Measurements from ENCODE around the gene PTPRN2.

DNA sequence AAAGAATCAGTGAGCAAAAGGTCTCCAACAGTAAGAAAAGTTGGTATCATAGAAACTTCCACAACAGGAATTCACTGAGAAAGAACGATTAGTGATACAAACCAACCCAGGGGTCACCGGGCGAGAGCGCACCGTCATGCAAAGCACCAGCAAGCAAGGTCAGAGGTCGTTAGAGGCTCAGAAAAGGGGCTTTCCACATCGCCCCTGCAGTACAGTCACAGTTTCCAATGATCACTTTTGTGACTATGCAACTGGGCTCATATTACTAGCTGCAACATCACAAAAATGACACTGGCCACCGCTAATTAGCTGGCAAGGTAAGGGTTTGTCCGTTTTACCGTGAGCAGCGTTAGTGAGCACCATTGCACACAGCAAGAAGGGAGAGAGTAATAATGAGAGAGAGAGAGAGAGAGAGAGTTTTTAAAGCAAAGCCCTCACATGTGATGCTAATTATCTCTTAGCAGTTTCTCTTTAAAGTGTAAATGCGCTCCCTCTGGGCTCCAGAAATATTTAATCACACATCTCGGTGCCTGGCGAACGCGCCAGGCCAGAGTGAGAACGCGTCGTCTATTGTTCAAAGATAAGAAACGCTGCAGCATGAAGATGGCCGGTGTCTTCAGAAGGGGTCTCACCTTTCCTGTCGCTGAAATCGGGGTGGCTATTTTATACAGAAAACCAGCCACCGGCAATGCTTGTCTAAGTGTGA is 1013.4 kb downstream of the PTPRN2 start:
- TF ChIP-seq, protein P1, sequence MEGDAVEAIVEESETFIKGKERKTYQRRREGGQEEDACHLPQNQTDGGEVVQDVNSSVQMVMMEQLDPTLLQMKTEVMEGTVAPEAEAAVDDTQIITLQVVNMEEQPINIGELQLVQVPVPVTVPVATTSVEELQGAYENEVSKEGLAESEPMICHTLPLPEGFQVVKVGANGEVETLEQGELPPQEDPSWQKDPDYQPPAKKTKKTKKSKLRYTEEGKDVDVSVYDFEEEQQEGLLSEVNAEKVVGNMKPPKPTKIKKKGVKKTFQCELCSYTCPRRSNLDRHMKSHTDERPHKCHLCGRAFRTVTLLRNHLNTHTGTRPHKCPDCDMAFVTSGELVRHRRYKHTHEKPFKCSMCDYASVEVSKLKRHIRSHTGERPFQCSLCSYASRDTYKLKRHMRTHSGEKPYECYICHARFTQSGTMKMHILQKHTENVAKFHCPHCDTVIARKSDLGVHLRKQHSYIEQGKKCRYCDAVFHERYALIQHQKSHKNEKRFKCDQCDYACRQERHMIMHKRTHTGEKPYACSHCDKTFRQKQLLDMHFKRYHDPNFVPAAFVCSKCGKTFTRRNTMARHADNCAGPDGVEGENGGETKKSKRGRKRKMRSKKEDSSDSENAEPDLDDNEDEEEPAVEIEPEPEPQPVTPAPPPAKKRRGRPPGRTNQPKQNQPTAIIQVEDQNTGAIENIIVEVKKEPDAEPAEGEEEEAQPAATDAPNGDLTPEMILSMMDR (IDR thresholded peaks at IDR 0.05) = no peak
- no peak for TF ChIP-seq POLR2AphosphoS5 (IDR thresholded peaks at IDR 0.05)
- TF ChIP-seq POLR2A (IDR thresholded peaks at IDR 0.05) = no peak
- TF ChIP-seq EP300 (IDR thresholded peaks at IDR 0.05) = no peak
